ENCODE data around the gene GRB10. TPM values are rescaled to one million over a fixed set of nuclear protein-coding genes. Genes with fewer than 3 reads are reported as not detected.

Gene GRB10
- total RNA-seq, 4 donors from 2014 or later, result 28.5 to 58.0 (median 53.0) TPM

DNA sequence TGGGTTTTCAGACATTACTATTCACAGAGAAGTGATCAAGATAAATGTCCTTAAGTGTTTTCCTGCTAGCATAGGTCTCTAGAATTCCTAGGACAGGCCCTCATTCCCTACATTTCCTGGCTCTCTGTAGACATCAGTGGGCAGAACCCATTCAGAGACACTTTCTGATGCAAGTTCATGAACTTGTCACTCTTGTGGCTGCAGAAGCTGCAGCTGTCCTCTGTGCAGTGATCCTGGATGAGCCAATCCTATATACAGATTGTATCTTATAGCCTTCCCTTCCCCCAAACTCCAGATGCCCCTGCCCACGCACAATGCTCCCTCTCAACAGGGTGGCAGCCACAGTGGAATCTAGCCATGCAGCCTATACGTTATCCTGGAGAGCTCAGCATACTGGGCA lies 12.6 kb upstream of the GRB10 start:
- Histone ChIP-seq H3K27me3 (no peaks in the 10 kb centered on the region), H3K4me3 (no peak overlapping the region), H3K36me3 (no peaks in the 10 kb centered on the region), H3K4me1 (peaks cover 0 to 28% (median 13%) of the 10 kb centered on the region in 3 donors), H3K9me3 (no peaks in the 10 kb centered on the region), H3K27ac (no peak overlapping the region)
- TF ChIP-seq EP300 (IDR thresholded peaks at IDR 0.05) (no peak), POLR2A (IDR thresholded peaks at IDR 0.05) (no peak), POLR2AphosphoS5 (IDR thresholded peaks at IDR 0.05) (no peak)
- TF ChIP-seq, protein P1, sequence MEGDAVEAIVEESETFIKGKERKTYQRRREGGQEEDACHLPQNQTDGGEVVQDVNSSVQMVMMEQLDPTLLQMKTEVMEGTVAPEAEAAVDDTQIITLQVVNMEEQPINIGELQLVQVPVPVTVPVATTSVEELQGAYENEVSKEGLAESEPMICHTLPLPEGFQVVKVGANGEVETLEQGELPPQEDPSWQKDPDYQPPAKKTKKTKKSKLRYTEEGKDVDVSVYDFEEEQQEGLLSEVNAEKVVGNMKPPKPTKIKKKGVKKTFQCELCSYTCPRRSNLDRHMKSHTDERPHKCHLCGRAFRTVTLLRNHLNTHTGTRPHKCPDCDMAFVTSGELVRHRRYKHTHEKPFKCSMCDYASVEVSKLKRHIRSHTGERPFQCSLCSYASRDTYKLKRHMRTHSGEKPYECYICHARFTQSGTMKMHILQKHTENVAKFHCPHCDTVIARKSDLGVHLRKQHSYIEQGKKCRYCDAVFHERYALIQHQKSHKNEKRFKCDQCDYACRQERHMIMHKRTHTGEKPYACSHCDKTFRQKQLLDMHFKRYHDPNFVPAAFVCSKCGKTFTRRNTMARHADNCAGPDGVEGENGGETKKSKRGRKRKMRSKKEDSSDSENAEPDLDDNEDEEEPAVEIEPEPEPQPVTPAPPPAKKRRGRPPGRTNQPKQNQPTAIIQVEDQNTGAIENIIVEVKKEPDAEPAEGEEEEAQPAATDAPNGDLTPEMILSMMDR (IDR thresholded peaks at IDR 0.05), result no peak
- no peak for ATAC-seq
- 60% methylated on average over 1 of the region's 2 CpGs; no CpG with 5 or more reads in 1 of the 2 donors for WGBS, 2 donors (ENCODE audit: low coverage in 1 of 2)

DNA sequence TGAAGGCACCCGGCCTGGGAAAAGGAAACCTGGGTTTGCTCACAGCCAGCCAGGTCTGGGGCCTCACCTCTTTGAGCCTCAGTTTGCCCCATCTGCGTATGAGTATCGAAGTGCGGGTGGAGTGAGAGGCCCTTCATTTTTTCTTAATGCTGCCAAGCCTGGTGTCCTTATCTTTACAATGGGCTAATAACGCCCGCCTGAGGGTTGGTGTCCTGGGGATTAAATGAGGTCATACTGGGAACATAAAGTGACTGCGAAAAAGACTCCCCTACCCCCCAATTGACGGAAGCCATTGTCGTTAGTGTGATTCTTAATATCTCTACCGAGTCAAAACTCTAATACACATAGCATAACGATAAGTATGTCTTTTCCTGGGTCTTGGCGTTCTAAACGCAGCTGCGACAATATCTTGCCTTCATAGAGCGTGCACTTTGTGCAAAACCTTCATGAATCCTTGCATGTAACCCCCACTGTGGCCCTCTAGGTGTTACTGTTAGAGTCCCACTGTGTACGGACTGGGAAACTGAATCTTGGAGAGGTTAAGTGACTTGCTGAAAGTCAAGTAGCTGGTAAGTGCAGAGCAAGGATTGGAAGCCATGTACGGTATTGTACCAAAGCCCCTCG lies 11.4 kb upstream of the GRB10 start:
- WGBS, 2 donors (ENCODE audit: low coverage in 1 of 2), result 67 to 89% methylated on average over 10 to 14 of the region's 18 CpGs
- no peak for ATAC-seq
- peak overlapping the region; percentile 30 to 63 for H3K4me3 ChIP-seq
- TF ChIP-seq, protein P1 (IDR thresholded peaks at IDR 0.05), result no peak
- no peak for TF ChIP-seq POLR2A (IDR thresholded peaks at IDR 0.05)
- TF ChIP-seq POLR2AphosphoS5 (IDR thresholded peaks at IDR 0.05), result no peak
- no peak for TF ChIP-seq EP300 (IDR thresholded peaks at IDR 0.05)
- no peaks in the 10 kb centered on the region for H3K36me3 ChIP-seq
- peak overlapping the region; percentile 21 to 93 (median 84) for H3K27ac ChIP-seq
- no peaks in the 10 kb centered on the region for H3K9me3 ChIP-seq
- H3K4me1 ChIP-seq, result peaks cover 0 to 38% (median 17%) of the 10 kb centered on the region in 3 donors
- no peaks in the 10 kb centered on the region for H3K27me3 ChIP-seq

DNA sequence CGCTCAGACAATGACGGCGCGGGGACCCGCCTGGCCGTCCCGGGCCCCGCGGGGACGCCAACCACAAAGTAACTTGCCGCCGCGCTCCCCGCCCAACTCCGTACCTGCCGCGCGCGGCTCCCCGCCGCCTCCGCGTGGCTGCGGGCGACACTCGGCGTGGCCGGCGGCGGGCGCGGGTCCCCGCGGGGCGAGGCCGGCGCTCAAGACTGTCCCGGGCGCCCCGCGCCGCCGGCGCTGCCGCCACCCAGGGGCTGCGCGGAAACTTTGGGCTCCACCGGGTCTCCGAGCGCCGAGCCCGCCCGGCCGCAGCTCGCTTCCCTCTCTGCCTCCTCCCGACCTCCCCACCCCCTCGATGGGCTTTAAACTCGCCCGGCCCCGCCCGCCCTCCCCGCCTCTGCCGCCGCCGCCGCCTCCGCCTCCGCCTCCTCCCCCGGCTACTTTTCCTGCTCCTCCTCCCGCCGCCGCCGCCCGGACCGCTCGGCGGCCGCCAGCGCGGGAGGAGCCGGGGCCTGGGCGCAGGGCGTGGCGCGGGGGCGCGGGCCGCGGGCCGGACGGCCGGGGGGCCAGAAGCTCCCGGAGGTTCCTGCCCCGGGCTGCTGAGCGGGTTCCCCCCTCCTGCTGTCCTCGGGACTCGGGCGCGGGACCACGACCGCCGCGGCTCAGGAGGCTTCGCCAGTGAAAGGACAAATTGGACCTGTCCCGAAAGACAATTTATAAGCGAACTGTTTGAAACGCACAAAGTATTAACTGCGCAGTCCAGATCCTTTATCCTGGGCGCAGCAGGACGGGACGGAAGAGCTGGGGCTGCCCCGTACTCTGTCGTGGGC lies 10.6 kb upstream of the GRB10 start:
- TF ChIP-seq POLR2A (IDR thresholded peaks at IDR 0.05) (peak in 1 of 2 donors; percentile 47), POLR2AphosphoS5 (IDR thresholded peaks at IDR 0.05) (peak; percentile 40), EP300 (IDR thresholded peaks at IDR 0.05) (no peak)
- TF ChIP-seq, protein P1 (IDR thresholded peaks at IDR 0.05), result no peak
- ATAC-seq, result peak; percentile 88
- peak overlapping the region; percentile 30 to 63 for H3K4me3 ChIP-seq
- peaks cover 0 to 43% (median 17%) of the 10 kb centered on the region in 3 donors for H3K4me1 ChIP-seq
- no peaks in the 10 kb centered on the region for H3K27me3 ChIP-seq
- no peaks in the 10 kb centered on the region for H3K36me3 ChIP-seq
- no peaks in the 10 kb centered on the region for H3K9me3 ChIP-seq
- H3K27ac ChIP-seq, result peak overlapping the region; percentile 21 to 93 (median 84)
- WGBS, 2 donors (ENCODE audit: low coverage in 1 of 2), result 0% methylated on average over 6 of the region's 113 CpGs; no CpG with 5 or more reads in 1 of the 2 donors

DNA sequence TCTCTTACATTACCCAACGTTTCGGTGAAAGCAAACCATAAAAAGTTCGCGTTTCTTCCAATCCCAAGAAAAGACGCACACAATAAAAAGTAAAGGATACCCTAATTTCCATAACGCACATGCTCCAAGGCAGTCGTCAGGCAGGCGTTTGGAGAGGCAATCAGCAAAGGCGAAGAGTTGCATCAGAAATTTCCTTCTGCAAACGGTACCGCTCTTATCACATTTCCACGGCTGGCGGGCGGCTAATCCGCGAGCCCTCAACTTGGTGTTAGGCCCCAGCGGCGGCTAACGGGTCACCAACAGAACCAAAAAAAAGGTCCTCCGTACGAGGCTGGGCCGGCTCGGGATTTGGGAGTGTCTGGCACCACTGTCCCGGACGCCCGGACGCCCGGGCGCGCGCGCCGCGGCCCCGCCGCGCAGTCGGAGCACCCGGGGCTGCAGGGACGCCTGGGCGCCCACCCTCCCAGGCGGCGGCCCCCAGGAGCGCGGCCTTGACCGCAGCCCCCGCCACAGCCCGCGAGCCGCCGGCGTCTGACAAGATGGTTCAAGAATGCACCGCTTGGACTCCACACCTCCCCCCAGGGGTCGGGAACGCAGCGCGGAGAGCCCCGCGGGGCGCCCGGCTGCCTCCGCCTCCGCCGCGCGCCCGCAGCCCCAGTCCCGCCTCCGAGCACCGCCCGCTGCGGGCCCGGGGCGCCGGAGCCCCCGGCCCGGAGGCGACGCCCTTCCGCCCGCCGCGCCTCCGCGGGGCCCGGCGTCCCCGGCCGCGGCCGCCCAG lies 9.8 kb upstream of the GRB10 start:
- TF ChIP-seq EP300 (IDR thresholded peaks at IDR 0.05) (no peak), POLR2AphosphoS5 (IDR thresholded peaks at IDR 0.05) (no peak), POLR2A (IDR thresholded peaks at IDR 0.05) (no peak)
- TF ChIP-seq, protein P1 (IDR thresholded peaks at IDR 0.05), result no peak
- 7 to 13% methylated on average over 9 to 10 of the region's 91 CpGs for WGBS, 2 donors (ENCODE audit: low coverage in 1 of 2)
- H3K4me1 ChIP-seq, result peaks cover 0 to 43% (median 17%) of the 10 kb centered on the region in 3 donors

More for the DNA sequence above, 9.8 kb upstream of the GRB10 start:
- Histone ChIP-seq H3K36me3 (no peaks in the 10 kb centered on the region), H3K27ac (peak overlapping the region in 3 of 4 donors; percentile 82 to 93 (median 86)), H3K4me3 (peak overlapping the region; percentile 30 to 63), H3K27me3 (no peaks in the 10 kb centered on the region), H3K9me3 (no peaks in the 10 kb centered on the region)
- peak; percentile 42 for ATAC-seq

All from gastroesophageal sphincter (tissue), 4 donors.